ENCODE measurements around the gene SCN3A.

Gene SCN3A

DNA sequence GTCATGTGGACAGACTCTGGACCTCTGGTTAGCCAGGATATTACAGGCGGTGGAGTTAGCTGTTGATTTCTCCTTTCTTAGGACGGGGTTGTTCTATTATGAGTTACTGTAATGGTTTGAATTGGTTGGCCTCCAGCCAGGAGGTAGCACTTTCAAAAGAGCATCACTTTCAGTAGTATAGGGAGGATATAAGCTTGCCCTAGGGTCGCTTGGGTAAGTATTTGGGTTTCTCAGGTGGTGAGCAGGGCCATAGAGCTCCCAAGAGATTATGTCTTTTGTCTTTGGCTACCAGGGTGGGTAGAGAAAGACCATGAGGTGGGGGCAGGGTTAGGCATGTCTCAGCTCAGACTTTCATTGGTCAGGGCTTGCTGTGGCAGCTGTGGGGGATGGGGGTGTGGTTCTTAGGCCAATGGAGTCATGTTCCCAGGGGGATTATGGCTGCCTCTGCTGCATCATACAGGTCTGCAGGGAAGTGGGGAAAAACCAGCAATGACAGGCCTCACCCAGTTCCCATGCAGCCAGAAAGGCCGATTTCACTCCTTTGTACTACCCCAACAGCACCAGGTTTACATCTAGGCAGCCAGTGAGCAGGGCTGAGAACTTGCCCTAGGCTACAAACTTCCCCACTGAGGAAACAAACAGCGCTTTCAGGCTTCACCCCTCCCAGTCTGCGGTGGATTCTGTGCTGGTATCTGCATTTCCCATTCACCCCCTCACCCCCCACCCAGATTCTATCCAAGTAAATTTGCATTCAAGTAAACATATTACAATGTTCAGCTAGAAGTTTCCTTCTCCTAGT lies 159.1 kb downstream of the SCN3A start:
- no peak for DNase-seq
